GM13976 (cell line): ENCODE results near the gene PPIP5K2.
A peak's percentile ranks its signal among the peaks of the same experiment; 100 is the strongest.
"Not testable (repeated sequence)": the region's sequence is repeated elsewhere in the genome, so short reads cannot be mapped to it uniquely, and the experiment has no call there.

Experiments used
- DNase-seq: peaks from one replicate; pipeline ENCODE4 v3.0.0; 2012; ENCODE audit warnings: low spot score
- in situ Hi-C: fragments of 300-500 bp; cut with MboI; formaldehyde crosslinking; loops from one replicate; pipeline ENCODE4 v1.12.0; 2022; ENCODE audit warnings: low sequenced_read_pairs, mixed read lengths, inconsistent platforms; ENCODE audit not compliant: unreplicated experiment
- TF ChIP-seq, protein P1 (sequence below): IDR thresholded peaks from 2 replicates; pipeline ENCODE4 v1.5.1; 2012; ENCODE audit warnings: borderline replicate concordance, mild to moderate bottlenecking; ENCODE audit not compliant: insufficient read depth; ENCODE audit errors: extremely low read depth, missing control alignments, control extremely low read depth

The PPIP5K2 gene

GRCh38 chr5:103132684-103133083 is 12.6 kb downstream of the PPIP5K2 start:
- in situ Hi-C loops: loop anchor here (25.0 kb wide), 1 partner anchor 545 kb away; no protein-coding TSS in a partner anchor
- no peak for DNase-seq
- TF ChIP-seq, protein P1, sequence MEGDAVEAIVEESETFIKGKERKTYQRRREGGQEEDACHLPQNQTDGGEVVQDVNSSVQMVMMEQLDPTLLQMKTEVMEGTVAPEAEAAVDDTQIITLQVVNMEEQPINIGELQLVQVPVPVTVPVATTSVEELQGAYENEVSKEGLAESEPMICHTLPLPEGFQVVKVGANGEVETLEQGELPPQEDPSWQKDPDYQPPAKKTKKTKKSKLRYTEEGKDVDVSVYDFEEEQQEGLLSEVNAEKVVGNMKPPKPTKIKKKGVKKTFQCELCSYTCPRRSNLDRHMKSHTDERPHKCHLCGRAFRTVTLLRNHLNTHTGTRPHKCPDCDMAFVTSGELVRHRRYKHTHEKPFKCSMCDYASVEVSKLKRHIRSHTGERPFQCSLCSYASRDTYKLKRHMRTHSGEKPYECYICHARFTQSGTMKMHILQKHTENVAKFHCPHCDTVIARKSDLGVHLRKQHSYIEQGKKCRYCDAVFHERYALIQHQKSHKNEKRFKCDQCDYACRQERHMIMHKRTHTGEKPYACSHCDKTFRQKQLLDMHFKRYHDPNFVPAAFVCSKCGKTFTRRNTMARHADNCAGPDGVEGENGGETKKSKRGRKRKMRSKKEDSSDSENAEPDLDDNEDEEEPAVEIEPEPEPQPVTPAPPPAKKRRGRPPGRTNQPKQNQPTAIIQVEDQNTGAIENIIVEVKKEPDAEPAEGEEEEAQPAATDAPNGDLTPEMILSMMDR: no peak

DNA sequence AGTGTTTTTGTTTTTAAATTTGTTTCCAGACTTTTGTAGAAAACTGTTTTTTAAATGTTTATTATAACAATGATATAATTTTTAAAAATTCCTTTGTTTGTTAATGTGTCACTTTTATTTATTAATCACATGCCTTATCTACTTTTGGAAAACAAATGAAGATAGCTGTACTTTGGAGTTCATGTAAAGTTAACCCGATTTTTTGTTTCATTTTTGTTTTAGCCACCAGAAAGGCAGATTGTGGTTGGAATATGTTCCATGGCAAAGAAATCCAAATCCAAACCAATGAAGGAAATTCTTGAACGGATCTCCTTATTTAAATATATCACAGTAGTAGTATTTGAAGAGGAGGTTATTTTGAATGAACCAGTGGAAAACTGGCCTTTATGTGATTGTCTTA is 13.1 kb downstream of the PPIP5K2 start:
- TF ChIP-seq, protein P1: no peak
- in situ Hi-C loops: loop anchor here (25.0 kb wide), 1 partner anchor 546 kb away; no protein-coding TSS in a partner anchor
- no peak for DNase-seq

DNA sequence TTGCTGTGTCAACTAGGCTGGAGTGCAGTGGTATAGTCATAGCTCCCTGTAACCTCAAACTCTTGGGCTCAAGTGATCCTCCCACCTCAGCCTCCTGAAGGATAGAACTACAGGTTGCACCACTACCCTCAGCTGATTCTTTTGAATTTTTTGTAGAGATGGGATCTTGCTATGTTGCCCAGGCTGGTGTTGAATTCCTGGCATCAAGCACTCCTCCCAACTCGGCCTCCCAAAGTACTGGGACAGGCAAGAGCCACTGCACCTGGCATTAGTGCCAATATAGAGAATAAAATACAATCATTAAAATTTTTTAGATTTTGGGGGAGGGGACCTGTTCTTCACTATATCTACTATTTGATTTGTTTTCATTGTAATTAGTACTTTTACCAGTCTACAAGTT is 15.4 kb downstream of the PPIP5K2 start:
- in situ Hi-C loops: loop anchor here (25.0 kb wide), 1 partner anchor 548 kb away; no protein-coding TSS in a partner anchor
- DNase-seq: no peak
- TF ChIP-seq, protein P1: no peak

DNA sequence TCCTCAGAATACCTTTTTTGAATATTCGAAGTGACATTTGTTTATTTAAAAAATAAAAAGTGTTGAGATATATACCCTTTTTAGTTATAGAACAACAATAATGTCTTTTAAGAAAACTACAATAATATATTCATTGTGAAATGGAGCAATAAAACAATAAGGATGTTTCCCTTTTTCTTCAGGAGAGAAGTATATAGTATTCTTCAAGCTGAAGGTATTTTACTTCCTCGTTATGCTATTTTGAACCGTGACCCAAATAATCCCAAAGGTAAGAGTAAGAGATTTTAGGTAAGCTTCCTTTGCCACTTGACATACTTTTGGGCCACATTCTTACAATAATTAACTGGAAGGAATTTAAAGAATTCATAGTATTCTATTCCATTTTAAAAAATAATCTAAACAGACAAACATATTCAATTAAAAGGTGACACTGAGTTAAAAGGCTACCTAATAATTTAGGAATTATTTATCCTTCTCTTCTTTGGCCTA is 18.1 kb downstream of the PPIP5K2 start:
- no peak for DNase-seq
- TF ChIP-seq, protein P1: no peak
- in situ Hi-C loops: loop anchor here (25.0 kb wide), 1 partner anchor 551 kb away; no protein-coding TSS in a partner anchor

DNA sequence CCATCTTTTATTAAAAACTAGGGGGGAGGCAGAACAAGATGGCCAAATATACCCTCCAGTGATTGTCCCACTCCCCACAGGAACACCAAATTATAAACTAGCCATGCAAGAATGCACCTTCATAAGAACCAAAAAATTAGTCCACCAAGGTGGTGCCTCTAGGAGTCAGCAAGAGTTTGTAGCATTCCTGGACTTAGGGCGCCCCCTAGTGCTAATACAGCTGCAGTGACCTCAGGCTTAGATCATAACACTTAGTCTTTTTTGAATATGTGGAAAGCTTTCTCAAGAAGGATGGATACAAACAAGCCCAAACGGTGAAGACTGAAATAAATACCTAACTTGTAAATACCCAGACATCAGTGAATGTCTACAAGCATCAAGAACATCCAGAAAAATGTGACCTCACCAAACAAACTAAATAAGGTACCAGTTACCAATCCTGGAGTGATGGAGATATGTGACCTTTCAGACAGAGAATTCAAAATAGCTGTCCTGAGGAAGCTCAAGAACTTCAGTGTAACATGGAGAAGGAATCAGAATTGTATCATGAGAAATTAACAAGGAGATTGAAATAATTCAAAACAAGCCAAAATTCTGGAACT is 19.3 kb downstream of the PPIP5K2 start:
- TF ChIP-seq, protein P1: peak; percentile 88
- DNase-seq: peak; percentile 81
- in situ Hi-C loops: loop anchor here (25.0 kb wide), 1 partner anchor 552 kb away; no protein-coding TSS in a partner anchor

DNA sequence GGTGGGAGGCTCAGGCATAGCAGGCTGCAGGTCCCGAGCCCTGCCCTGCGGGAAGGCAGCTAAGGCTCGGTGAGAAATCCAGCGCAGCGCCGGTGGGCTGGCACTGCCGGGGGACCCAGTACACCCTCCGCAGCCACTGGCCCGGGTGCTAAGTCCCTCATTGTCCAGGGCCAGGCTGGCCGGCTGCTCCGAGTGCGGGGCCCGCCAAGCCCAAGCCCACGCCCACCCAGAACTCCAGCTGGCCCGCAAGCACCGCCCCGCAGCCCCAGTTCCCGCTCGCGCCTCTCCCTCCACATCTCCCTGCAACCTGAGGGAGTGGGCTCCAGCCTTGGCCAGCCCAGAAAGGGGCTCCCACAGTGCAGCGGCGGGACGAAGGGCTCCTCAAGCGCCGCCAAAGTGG is 22.0 kb downstream of the PPIP5K2 start:
- not testable (repeated sequence) for DNase-seq
- in situ Hi-C loops: loop anchor here (25.0 kb wide), 1 partner anchor 555 kb away; no protein-coding TSS in a partner anchor

DNA sequence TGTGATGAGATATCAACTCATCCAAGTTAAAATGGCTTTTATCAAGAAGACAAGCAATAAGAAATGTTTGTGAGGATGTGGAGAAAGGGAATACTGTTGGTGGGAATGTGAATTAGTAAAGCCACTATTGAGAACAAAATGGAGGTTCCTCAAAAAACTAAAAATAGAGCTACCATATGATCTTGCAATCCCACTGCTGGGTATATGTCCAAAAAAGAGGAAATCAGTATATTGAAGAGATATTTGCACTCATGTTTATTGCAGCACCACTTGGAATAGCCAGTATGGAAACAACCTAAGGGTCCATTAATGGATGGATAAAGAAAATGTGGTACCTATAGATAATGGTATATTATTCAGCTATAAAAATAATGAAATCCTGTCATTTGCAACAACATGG is 25.1 kb downstream of the PPIP5K2 start:
- in situ Hi-C loops: loop anchor here (25.0 kb wide), 1 partner anchor 558 kb away; no protein-coding TSS in a partner anchor
- DNase-seq: no peak
- TF ChIP-seq, protein P1: no peak
